Spleen (tissue), 11 donors: ENCODE data around the gene SMOC2. TPM values are rescaled to one million over a fixed set of nuclear protein-coding genes. Genes with fewer than 3 reads are reported as not detected.

Experiments used
- DNase-seq: peaks from one replicate; pipeline ENCODE4 v3.0.0-alpha.2; 2020
- H3K27ac ChIP-seq, 8 donors: fragments of 200-600 bp; sonication (generic) in 7 of 8; 1 replicate in 4 of 8; 2 replicates in 4 of 8; pipeline versions ENCODE4 v1.5.0 to v1.8.0; 2016 to 2021; ENCODE audit warnings: inconsistent platforms in 4 of 8, mild to moderate bottlenecking in 4 of 8, moderate library complexity in 1 of 8
- H3K27me3 ChIP-seq, 7 donors: fragments of 200-600 bp; sonication (generic) in 6 of 7; replicated peaks in 1 of 7; 1 replicate in 4 of 7; 2 replicates in 3 of 7; pipeline versions ENCODE4 v1.5.0 to v1.8.0; 2016 to 2021; ENCODE audit warnings: inconsistent platforms in 3 of 7, mild to moderate bottlenecking in 1 of 7
- H3K36me3 ChIP-seq, 6 donors: fragments of 200-600 bp; sonication (generic) in 5 of 6; 1 replicate in 4 of 6; 2 replicates in 2 of 6; pipeline versions ENCODE4 v1.5.0 to v1.8.0; 2016 to 2021; ENCODE audit warnings: inconsistent platforms in 2 of 6
- H3K4me1 ChIP-seq, 6 donors: fragments of 200-600 bp; sonication (generic) in 5 of 6; 1 replicate in 3 of 6; 2 replicates in 3 of 6; pipeline versions ENCODE4 v1.5.0 to v1.8.0; 2016 to 2021; ENCODE audit warnings: inconsistent platforms in 3 of 6
- H3K4me3 ChIP-seq, 8 donors: fragments of 200-600 bp; sonication (generic) in 7 of 8; 1 replicate in 4 of 8; 2 replicates in 4 of 8; pipeline versions ENCODE4 v1.5.0 to v1.8.0; 2016 to 2021; ENCODE audit warnings: inconsistent platforms in 4 of 8, mild to moderate bottlenecking in 4 of 8, moderate library complexity in 2 of 8
- H3K9me3 ChIP-seq, 8 donors: fragments of 200-600 bp; sonication (generic) in 7 of 8; 1 replicate in 4 of 8; 2 replicates in 4 of 8; pipeline versions ENCODE4 v1.5.0 to v1.8.0; 2016 to 2021; ENCODE audit warnings: inconsistent platforms in 4 of 8
- CTCF ChIP-seq, 11 experiments: fragments of 200-600 bp in 7 of 11; fragments of 450-650 bp in 4 of 11; sonication (generic) in 4 of 11; IDR thresholded peaks in 8 of 11; conservative IDR thresholded peaks in 3 of 11; 1 replicate in 7 of 11; 2 replicates in 4 of 11; pipeline versions ENCODE4 v1.4.0 to v1.8.0; 2016 to 2021; ENCODE audit warnings: antibody characterized with exemption in 11 of 11, inconsistent platforms in 4 of 11, mild to moderate bottlenecking in 1 of 11
- POLR2A ChIP-seq, 3 donors: fragments of 450-650 bp; IDR thresholded peaks; one replicate each; pipeline ENCODE4 v1.5.1; 2017; ENCODE audit warnings: antibody characterized with exemption in 3 of 3, mild to moderate bottlenecking in 1 of 3
- POLR2AphosphoS5 ChIP-seq, 3 donors: sonication (generic); formaldehyde crosslinking; IDR thresholded peaks; one replicate each; pipeline ENCODE4 v1.5.1; 2017; ENCODE audit warnings: antibody characterized with exemption in 3 of 3
- WGBS, 5 donors: extraction: QIAGEN DNeasy Blood & Tissue Kit in 3 of 5; methylation state at CpG; one replicate each; pipeline versions ENCODE4 v1.1.5 to v1.1.7; 2013 to 2018; 5-methylcytosine and 5-hydroxymethylcytosine counted together
- intact Hi-C: fragments of 100-400 bp; cut with DNase I; formaldehyde crosslinking; loops from one replicate; pipeline ENCODE4 v1.15.0; 2023; ENCODE audit warnings: low total_unique reads
- polyA plus RNA-seq, 3 donors: library from polyadenylated mRNA; stranded (reverse); fragments of 200-250 nt; gene quantifications; one replicate each; pipeline ENCODE4 v1.2.1, GENCODE V29; 2013
- total RNA-seq, 7 donors: library from RNA; depleted of rRNA in 3 of 7; stranded (reverse); fragments of >200 nt in 3 of 7; fragmentation: NEBNext Ultra II Directional in 4 of 7; extraction: Animal tissue kit (Norgen Biotek cat#: 25700) in 4 of 7; gene quantifications; one replicate each; pipeline versions ENCODE4 v1.1.0 to v1.2.1, GENCODE V29; 2016 to 2021
- donor health status: healthy with polysubstance abuse.
- donor health status: DM: no; HTN: no; CAD: no; lungs with moderate emphysema.
- donor health status: DM: no; HTN: no; CAD: no.
- donor health status: Bipolar disorder and iron deficiency.
- donor health status: healthy.
- donor health status: DM: no; HTN: no; CAD: no.
- donor health status: DM: yes; HTN: yes; CAD: no.

The SMOC2 gene
- total and polyA plus RNA-seq, 10 donors, result 0.94 to 7.6 (median 1.8) TPM

- TF ChIP-seq POLR2AphosphoS5 (IDR thresholded peaks at IDR 0.05), result no peak
- no peak for TF ChIP-seq POLR2A (IDR thresholded peaks at IDR 0.05)
- TF ChIP-seq CTCF (IDR thresholded peaks at IDR 0.05 in 8 of 11, conservative IDR thresholded peaks at IDR 0.05 in 3 of 11), result no peak
- 85 to 89% (median 86%) methylated on average over 8 of the region's 8 CpGs for WGBS, 5 donors
- Histone ChIP-seq H3K36me3 (no peaks in the 10 kb centered on the region), H3K9me3 (no peaks in the 10 kb centered on the region), H3K27ac (no peak overlapping the region), H3K4me3 (no peak overlapping the region), H3K27me3 (peaks cover 0 to under 1% (median 0%) of the 10 kb centered on the region in 7 donors), H3K4me1 (no peaks in the 10 kb centered on the region)
- DNase-seq, result no peak
- intact Hi-C loops, result no loop called here
Observed at GRCh38 chr6:168410035-168410434, 30.9 kb upstream of the SMOC2 start.

- Histone ChIP-seq H3K27me3 (peaks cover 0 to 6% (median 0%) of the 10 kb centered on the region in 7 donors), H3K36me3 (no peaks in the 10 kb centered on the region), H3K4me1 (no peaks in the 10 kb centered on the region), H3K9me3 (no peaks in the 10 kb centered on the region), H3K27ac (no peak overlapping the region), H3K4me3 (no peak overlapping the region)
- intact Hi-C loops, result no loop called here
- no peak for DNase-seq
- TF ChIP-seq POLR2A (IDR thresholded peaks at IDR 0.05) (no peak), CTCF (IDR thresholded peaks at IDR 0.05 in 8 of 11, conservative IDR thresholded peaks at IDR 0.05 in 3 of 11) (no peak), POLR2AphosphoS5 (IDR thresholded peaks at IDR 0.05) (no peak)
- WGBS, 5 donors, result 83 to 97% (median 86%) methylated on average over 17 to 19 of the region's 19 CpGs
Observed at GRCh38 chr6:168410554-168411011, 30.4 kb upstream of the SMOC2 start.

GRCh38 chr6:168411130-168411529 is 29.9 kb upstream of the SMOC2 start:
- DNase-seq, result no peak
- Histone ChIP-seq H3K27ac (no peak overlapping the region), H3K36me3 (no peaks in the 10 kb centered on the region), H3K4me1 (no peaks in the 10 kb centered on the region), H3K4me3 (no peak overlapping the region), H3K27me3 (peaks cover 0 to 6% (median 0%) of the 10 kb centered on the region in 7 donors), H3K9me3 (no peaks in the 10 kb centered on the region)
- WGBS, 5 donors, result 83 to 90% (median 86%) methylated on average over 20 to 21 of the region's 21 CpGs
- TF ChIP-seq POLR2A (IDR thresholded peaks at IDR 0.05), result no peak
- TF ChIP-seq CTCF (IDR thresholded peaks at IDR 0.05 in 8 of 11, conservative IDR thresholded peaks at IDR 0.05 in 3 of 11), result no peak
- no peak for TF ChIP-seq POLR2AphosphoS5 (IDR thresholded peaks at IDR 0.05)
- intact Hi-C loops, result no loop called here

GRCh38 chr6:168411793-168412192 is 29.2 kb upstream of the SMOC2 start:
- H3K9me3 ChIP-seq, result no peaks in the 10 kb centered on the region
- DNase-seq, result no peak
- intact Hi-C loops, result no loop called here
- no peak overlapping the region for H3K27ac ChIP-seq
- WGBS, 5 donors, result 88 to 94% (median 93%) methylated on average over 27 to 28 of the region's 28 CpGs
- no peaks in the 10 kb centered on the region for H3K36me3 ChIP-seq
- no peak overlapping the region for H3K4me3 ChIP-seq
- H3K27me3 ChIP-seq, result peaks cover 0 to 13% (median 0%) of the 10 kb centered on the region in 7 donors
- no peaks in the 10 kb centered on the region for H3K4me1 ChIP-seq
- TF ChIP-seq POLR2AphosphoS5 (IDR thresholded peaks at IDR 0.05), result no peak
- TF ChIP-seq CTCF (IDR thresholded peaks at IDR 0.05 in 8 of 11, conservative IDR thresholded peaks at IDR 0.05 in 3 of 11), result no peak
- no peak for TF ChIP-seq POLR2A (IDR thresholded peaks at IDR 0.05)
